HCT116 (cell line): ENCODE results near the gene CHCHD3. TPM values are rescaled to one million over a fixed set of nuclear protein-coding genes. Genes with fewer than 3 reads are reported as not detected.

Experiments used
- ATAC-seq: fragments of 200-7000 bp; cut with Tn5 transposase; 2 replicates; pipeline ENCODE4 v1.9.1; 2020; ENCODE audit warnings: mild to moderate bottlenecking, moderate library complexity
- BruUV-seq: library from RNA; stranded (reverse); fragments of 400-500 nt; replicated peaks from 2 replicates; lab custom pipeline; 2021; lab: Mats Ljungman, UMichigan
- CTCF ChIA-PET: fragments of 300-600 bp; sonication (Branson Sonifier 250); formaldehyde crosslinking; loops from one replicate; lab custom pipeline; 2021; ENCODE audit warnings: antibody characterized with exemption; lab: Charles Lee
- POLR2A ChIA-PET: fragments of 300-600, 350-600 bp; sonication (Branson Sonifier 250); formaldehyde crosslinking; loops from one replicate; lab custom pipeline; 2021; ENCODE audit warnings: antibody characterized with exemption; lab: Charles Lee
- RAD21 ChIA-PET, 2 experiments: fragments of 300-600 bp; sonication (Branson Sonifier 250); formaldehyde crosslinking; loops; one replicate each; lab custom pipeline; 2023; ENCODE audit warnings: low total read pairs in 2 of 2; ENCODE audit not compliant: uncharacterized antibody in 2 of 2, unreplicated experiment in 2 of 2, low non-redundant PET in 1 of 2; lab: Charles Lee
- DNase-seq: peaks from one replicate; pipeline ENCODE4 v3.0.0-alpha.2; 2010; ENCODE audit warnings: low read depth, low spot score
- H2AFZ ChIP-seq: fragments of 200-600 bp; shearing (Covaris generic), sonication (generic); 2 replicates; pipeline ENCODE4 v1.6.1; 2017; ENCODE audit warnings: low read depth, mixed run types, mixed read lengths, antibody characterized with exemption, low read length; ENCODE audit not compliant: poor library complexity, severe bottlenecking
- H3K27ac ChIP-seq: 2 replicates; pipeline ENCODE4 v1.5.1; 2012; ENCODE audit warnings: low read depth, low read length
- H3K27me3 ChIP-seq: fragments of 200-600 bp; sonication (generic); 2 replicates; pipeline ENCODE4 v1.6.1; 2016; ENCODE audit warnings: mixed run types, low read length, mixed read lengths; ENCODE audit not compliant: insufficient read depth
- H3K36me3 ChIP-seq, 2 experiments: fragments of 200-500 bp in 1 of 2; fragments of 200-600 bp in 1 of 2; sonication (Bioruptor generic) in 1 of 2; sonication (generic) in 1 of 2; 2 replicates each; pipeline versions ENCODE4 v1.5.1 to v1.6.1; 2014 to 2016; ENCODE audit warnings: low read length in 2 of 2, inconsistent platforms in 1 of 2, mixed read lengths in 1 of 2, mixed run types in 1 of 2; ENCODE audit not compliant: insufficient read depth in 2 of 2, control insufficient read depth in 1 of 2
- H3K4me1 ChIP-seq, 2 experiments: fragments of 200-600 bp in 1 of 2; sonication (generic) in 1 of 2; 2 replicates each; pipeline versions ENCODE4 v1.5.1 to v1.6.1; 2012 to 2017; ENCODE audit warnings: low read length in 2 of 2, inconsistent platforms in 1 of 2, mild to moderate bottlenecking in 1 of 2, mixed read lengths in 1 of 2, mixed run types in 1 of 2, moderate library complexity in 1 of 2; ENCODE audit not compliant: insufficient read depth in 2 of 2, control insufficient read depth in 1 of 2
- H3K4me2 ChIP-seq: fragments of 200-600 bp; sonication (generic); 2 replicates; pipeline ENCODE4 v1.6.1; 2017; ENCODE audit warnings: mixed run types, low read length, mixed read lengths
- H3K4me3 ChIP-seq, 2 experiments: fragments of 200-600 bp in 1 of 2; sonication (generic) in 1 of 2; replicated peaks in 1 of 2; 2 replicates each; pipeline ENCODE4 v1.5.1; 2011 to 2016; ENCODE audit warnings: low read length in 2 of 2, control low read depth in 1 of 2, low read depth in 1 of 2, mild to moderate bottlenecking in 1 of 2, mixed read lengths in 1 of 2, mixed run types in 1 of 2
- H3K79me2 ChIP-seq: fragments of 200-600 bp; sonication (generic); 2 replicates; pipeline ENCODE4 v1.6.1; 2017; ENCODE audit warnings: mild to moderate bottlenecking, mixed run types, low read length, moderate library complexity, mixed read lengths; ENCODE audit not compliant: insufficient read depth
- H3K9ac ChIP-seq: fragments of 200-600 bp; sonication (generic); 2 replicates; pipeline ENCODE4 v1.6.1; 2016; ENCODE audit warnings: low read length, mixed read lengths
- H3K9me2 ChIP-seq: fragments of 200-600 bp; sonication (generic), shearing (Covaris generic); 2 replicates; pipeline ENCODE4 v1.6.1; 2017; ENCODE audit warnings: mixed run types, mild to moderate bottlenecking, moderate library complexity; ENCODE audit not compliant: insufficient read depth
- H3K9me3 ChIP-seq, 2 experiments: fragments of 200-500 bp in 1 of 2; fragments of 200-600 bp in 1 of 2; sonication (Bioruptor generic) in 1 of 2; sonication (generic) in 1 of 2; 2 replicates each; pipeline ENCODE4 v1.6.1; 2014 to 2017; ENCODE audit warnings: low read length in 2 of 2, mixed read lengths in 2 of 2, inconsistent platforms in 1 of 2, low read depth in 1 of 2, mild to moderate bottlenecking in 1 of 2, mixed run types in 1 of 2, moderate library complexity in 1 of 2; ENCODE audit not compliant: control insufficient read depth in 1 of 2, insufficient read depth in 1 of 2
- H4K20me1 ChIP-seq: fragments of 200-600 bp; sonication (generic), shearing (Covaris generic); 2 replicates; pipeline ENCODE4 v1.6.1; 2017; ENCODE audit warnings: mixed run types, mild to moderate bottlenecking, moderate library complexity; ENCODE audit not compliant: insufficient read depth
- CEBPB ChIP-seq: IDR thresholded peaks from 2 replicates; pipeline ENCODE4 v1.6.1; 2012; ENCODE audit warnings: low read depth
- POLR2A ChIP-seq: IDR thresholded peaks from 2 replicates; pipeline ENCODE4 v1.7.0; 2011; ENCODE audit warnings: borderline replicate concordance; ENCODE audit not compliant: insufficient read depth, insufficient read length; ENCODE audit errors: extremely low read depth
- POLR2AphosphoS5 ChIP-seq: IDR thresholded peaks from 2 replicates; pipeline ENCODE4 v1.6.1; 2011; ENCODE audit warnings: mild to moderate bottlenecking, low read depth, low read length, moderate library complexity
- RAD21 ChIP-seq: IDR thresholded peaks from 2 replicates; pipeline ENCODE4 v1.6.1; 2012; ENCODE audit warnings: low read depth, mild to moderate bottlenecking
- SIN3A ChIP-seq: IDR thresholded peaks from 2 replicates; pipeline ENCODE4 v1.6.1; 2012; ENCODE audit warnings: low read depth
- TCF7L2 ChIP-seq: IDR thresholded peaks from 2 replicates; pipeline ENCODE4 v1.7.0; 2011; ENCODE audit warnings: borderline replicate concordance, inconsistent platforms; ENCODE audit not compliant: insufficient read depth, insufficient read length; ENCODE audit errors: extremely low read depth
- ZBTB33 ChIP-seq: IDR thresholded peaks from 2 replicates; pipeline ENCODE4 v1.6.1; 2011; ENCODE audit warnings: mild to moderate bottlenecking, low read length, moderate library complexity; ENCODE audit not compliant: insufficient replicate concordance; ENCODE audit errors: extremely low read depth
- ZNF274 ChIP-seq: fragments of 200-500 bp; sonication (Bioruptor generic); IDR thresholded peaks from 2 replicates; pipeline ENCODE4 v1.6.1; 2014; ENCODE audit warnings: mild to moderate bottlenecking, low read depth, low read length, inconsistent platforms
- intact Hi-C: fragments of 100-400 bp; cut with micrococcal nuclease; formaldehyde crosslinking; loops from 2 replicates; pipeline ENCODE4 v1.10.0; 2022
- total RNA-seq: library from RNA; stranded (reverse); gene quantifications from one replicate; pipeline ENCODE4 v1.2.1, GENCODE V29; 2021; ENCODE audit not compliant: unreplicated experiment

Gene CHCHD3
- total RNA-seq, 1 experiment from 2014 or later, result 73.5 TPM

- intact Hi-C loops, result no loop called here
- Histone ChIP-seq H3K27me3 (no peaks in the 10 kb centered on the region), H3K9me2 (no peaks in the 10 kb centered on the region), H4K20me1 (no peaks in the 10 kb centered on the region)
- TF ChIP-seq TCF7L2, result no peak
- no peak for TF ChIP-seq ZNF274
- TF ChIP-seq ZBTB33, result no peak
- no peak for TF ChIP-seq SIN3A
- TF ChIP-seq RAD21, result no peak
- TF ChIP-seq, all 23 proteins: peak for 0
- ChIA-PET RAD21 (interaction anchor here in 1 of 2 experiments (0.7 kb wide), 1 partner anchor 247 kb away, joined by 3 read pairs; no protein-coding TSS in a partner anchor), POLR2A (no interaction called here), CTCF (no interaction called here)
- no TSS peak for BruUV-seq
- Histone ChIP-seq H3K27ac (no peak overlapping the region), H3K4me2 (no peak overlapping the region), H2AFZ (no peak overlapping the region), H3K9me3 (no peaks in the 10 kb centered on the region), H3K79me2 (peaks cover 27% of the 10 kb centered on the region), H3K9ac (no peak overlapping the region), H3K36me3 (no peaks in the 10 kb centered on the region), H3K4me3 (no peak overlapping the region), H3K4me1 (no peaks in the 10 kb centered on the region)
- DNase-seq (no peak), ATAC-seq (no peak)
These were observed 122.0 kb downstream of the CHCHD3 start for GRCh38 chr7:132959891-132960290.

- Histone ChIP-seq H3K9me2 (no peaks in the 10 kb centered on the region), H4K20me1 (no peaks in the 10 kb centered on the region), H3K36me3 (no peaks in the 10 kb centered on the region), H3K4me3 (no peak overlapping the region), H3K4me2 (no peak overlapping the region), H3K27me3 (no peaks in the 10 kb centered on the region), H3K4me1 (no peaks in the 10 kb centered on the region), H3K79me2 (peaks cover 12% of the 10 kb centered on the region), H3K9me3 (no peaks in the 10 kb centered on the region), H2AFZ (no peak overlapping the region), H3K27ac (no peak overlapping the region), H3K9ac (no peak overlapping the region)
- no TSS peak for BruUV-seq
- ATAC-seq (no peak), DNase-seq (no peak)
- intact Hi-C loops, result no loop called here
- POLR2A ChIA-PET, result no interaction called here
- RAD21 ChIA-PET, result no interaction called here
- TF ChIP-seq TCF7L2, result no peak
- TF ChIP-seq CEBPB, result no peak
- TF ChIP-seq SIN3A, result no peak
- no peak for TF ChIP-seq POLR2AphosphoS5
- TF ChIP-seq POLR2A, result no peak
- CTCF ChIA-PET, result no interaction called here
These were observed 125.3 kb downstream of the CHCHD3 start for GRCh38 chr7:132956556-132956955.
